ENCODE measurements around the gene TNFRSF18.
"Not testable (repeated sequence)": the region's sequence is repeated elsewhere in the genome, so short reads cannot be mapped to it uniquely, and the experiment has no call there.

Gene TNFRSF18

DNA sequence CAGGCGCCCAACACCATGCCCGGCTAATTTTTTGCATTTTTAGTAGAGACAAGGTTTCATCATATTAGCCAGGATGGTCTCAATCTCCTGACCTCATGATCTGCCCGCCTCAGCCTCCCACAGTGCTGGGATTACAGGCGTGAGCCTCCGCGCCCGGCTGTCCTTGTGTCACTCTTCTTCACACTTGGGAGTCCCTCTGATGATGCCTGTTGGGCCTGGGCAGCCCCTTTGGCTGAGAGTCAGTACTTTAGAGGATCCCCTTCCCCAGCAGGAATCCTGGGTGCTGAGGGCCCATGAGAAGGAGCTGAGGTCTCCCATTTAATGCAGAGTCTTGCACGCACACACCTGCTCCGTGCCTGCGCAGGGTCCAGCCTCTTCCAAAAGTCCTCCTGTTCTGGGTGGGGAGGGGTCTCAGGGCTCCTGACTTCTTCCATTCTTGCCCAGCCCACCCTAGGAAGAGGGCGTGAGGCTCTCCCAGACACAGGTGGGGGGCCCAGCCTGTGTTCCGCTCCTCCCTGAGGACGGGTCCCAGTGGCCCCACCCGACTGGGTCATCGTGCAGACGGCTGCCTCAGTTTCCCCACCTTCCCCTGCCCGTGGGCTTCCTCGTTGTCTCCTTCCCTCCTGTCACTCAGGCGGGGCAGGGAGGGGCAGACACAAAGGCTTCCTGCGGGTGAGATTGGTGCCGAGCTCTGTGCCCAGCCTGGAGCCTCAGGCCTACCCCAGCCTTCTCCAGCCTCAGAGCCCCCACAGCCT, 28.8 kb downstream of the TNFRSF18 start:
- no peak for DNase-seq (ENCODE audit: low read depth)

GRCh38 chr1:1176931-1177330, 29.5 kb downstream of the TNFRSF18 start:
- DNase-seq (ENCODE audit: low read depth): no peak

GRCh38 chr1:1176063-1176761, 30.2 kb downstream of the TNFRSF18 start:
- DNase-seq (ENCODE audit: low read depth): not testable (repeated sequence)

GRCh38 chr1:1175221-1176062, 30.9 kb downstream of the TNFRSF18 start:
- no peak for DNase-seq (ENCODE audit: low read depth)

DNA sequence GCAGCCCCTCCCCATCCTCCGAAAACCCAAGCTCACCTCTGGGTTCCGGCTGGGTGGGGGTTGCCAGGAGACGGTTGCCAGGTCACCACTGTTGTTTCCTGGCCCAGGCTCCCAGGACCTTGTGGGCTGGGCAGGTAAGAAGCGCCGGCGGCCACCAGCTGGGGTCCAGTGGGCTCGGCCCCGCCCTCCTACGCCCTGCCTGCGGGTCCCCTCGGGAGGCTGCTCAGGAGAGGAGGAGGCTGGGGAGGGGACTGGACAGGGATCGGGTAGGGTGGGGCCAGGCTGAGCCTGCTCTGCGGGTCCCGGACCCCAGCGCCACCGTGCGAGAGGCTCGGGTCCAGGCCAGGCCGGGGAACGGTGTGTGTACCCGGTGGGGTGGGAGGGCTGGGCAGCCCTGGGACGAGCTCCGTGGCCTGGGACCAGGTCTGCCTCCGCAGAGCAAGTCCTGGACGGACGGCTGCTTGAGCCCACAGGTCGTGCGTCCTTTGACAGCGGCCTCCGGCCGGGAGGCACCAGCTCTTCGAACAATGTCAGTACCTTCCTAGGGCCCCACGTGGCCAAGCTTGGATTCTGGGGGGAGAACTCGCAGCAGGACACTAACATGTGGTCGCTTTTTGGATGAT, 32.5 kb downstream of the TNFRSF18 start, which contains the start of gene TTLL10:
TSS of gene TTLL10 (plus strand) at position 88 of the 623 bp plus-strand sequence. CDS start 5,336 bp downstream, outside the sequence.
- no peak for DNase-seq (ENCODE audit: low read depth)

- DNase-seq (ENCODE audit: low read depth): no peak
Measured at GRCh38 chr1:1173061-1173792, 33.2 kb downstream of the TNFRSF18 start.

DNA sequence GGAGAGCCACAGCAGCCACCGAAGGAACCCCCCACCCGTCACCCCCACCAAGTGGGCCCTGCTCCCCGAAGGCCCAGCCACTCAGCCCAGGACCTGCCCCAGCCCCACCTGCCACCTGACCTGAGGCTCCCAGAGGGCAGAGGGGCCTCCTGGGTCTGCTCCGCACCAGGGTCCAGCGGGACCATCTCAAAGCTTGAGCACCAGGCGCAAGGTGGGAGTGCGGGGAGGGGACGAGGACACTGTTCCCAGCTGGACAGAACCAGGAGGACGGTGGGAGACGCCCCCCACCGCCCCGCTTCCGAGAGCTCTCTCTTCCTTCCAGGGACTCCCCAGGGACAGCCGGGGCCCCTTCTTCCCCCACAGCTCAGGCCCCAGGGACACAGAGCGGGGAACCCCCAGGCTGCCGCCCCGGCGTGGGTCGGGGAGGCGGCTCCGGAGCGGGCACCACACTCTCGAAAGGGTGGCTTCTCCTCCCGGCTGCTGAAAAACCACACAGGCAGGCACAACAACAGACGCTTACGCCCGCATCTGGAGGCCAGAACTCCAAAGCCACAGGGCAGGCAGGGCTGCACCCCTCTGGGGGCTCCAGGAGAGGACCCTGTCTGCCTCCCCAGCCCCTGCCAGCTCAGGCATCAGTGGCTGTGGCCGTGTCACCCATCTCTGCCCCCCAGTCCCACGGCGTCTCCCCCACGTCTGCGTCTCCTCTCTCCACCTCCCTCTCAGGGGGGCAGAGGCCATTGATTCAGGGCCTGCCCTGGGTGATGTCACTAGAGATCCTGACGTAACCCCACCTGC, 34.6 kb downstream of the TNFRSF18 start:
- no peak for DNase-seq (ENCODE audit: low read depth)

DNA sequence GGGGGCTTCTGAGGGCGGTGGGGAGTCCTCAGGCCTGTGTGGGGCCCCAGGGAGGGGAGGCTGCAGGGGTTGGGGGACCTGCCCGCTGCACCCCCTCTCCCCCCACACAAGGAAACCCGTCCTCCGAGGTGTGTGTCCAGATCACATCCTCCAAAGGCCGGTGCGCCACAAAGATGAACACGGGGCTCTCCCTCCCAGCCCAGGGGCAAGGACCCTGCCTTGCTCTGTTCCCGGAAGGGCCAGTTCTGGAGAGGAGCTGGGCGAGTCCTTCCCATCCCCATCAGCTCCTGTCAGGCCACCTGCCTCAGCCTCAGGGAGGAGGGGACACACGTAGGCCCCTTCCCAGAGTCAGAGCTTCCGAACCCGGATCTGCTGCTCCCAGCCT, 35.2 kb downstream of the TNFRSF18 start:
- no peak for DNase-seq (ENCODE audit: low read depth)

- no peak for DNase-seq (ENCODE audit: low read depth)
Measured at GRCh38 chr1:1170215-1171091, 35.9 kb downstream of the TNFRSF18 start.

GRCh38 chr1:1169429-1170214, 36.8 kb downstream of the TNFRSF18 start:
- no peak for DNase-seq (ENCODE audit: low read depth)

DNA sequence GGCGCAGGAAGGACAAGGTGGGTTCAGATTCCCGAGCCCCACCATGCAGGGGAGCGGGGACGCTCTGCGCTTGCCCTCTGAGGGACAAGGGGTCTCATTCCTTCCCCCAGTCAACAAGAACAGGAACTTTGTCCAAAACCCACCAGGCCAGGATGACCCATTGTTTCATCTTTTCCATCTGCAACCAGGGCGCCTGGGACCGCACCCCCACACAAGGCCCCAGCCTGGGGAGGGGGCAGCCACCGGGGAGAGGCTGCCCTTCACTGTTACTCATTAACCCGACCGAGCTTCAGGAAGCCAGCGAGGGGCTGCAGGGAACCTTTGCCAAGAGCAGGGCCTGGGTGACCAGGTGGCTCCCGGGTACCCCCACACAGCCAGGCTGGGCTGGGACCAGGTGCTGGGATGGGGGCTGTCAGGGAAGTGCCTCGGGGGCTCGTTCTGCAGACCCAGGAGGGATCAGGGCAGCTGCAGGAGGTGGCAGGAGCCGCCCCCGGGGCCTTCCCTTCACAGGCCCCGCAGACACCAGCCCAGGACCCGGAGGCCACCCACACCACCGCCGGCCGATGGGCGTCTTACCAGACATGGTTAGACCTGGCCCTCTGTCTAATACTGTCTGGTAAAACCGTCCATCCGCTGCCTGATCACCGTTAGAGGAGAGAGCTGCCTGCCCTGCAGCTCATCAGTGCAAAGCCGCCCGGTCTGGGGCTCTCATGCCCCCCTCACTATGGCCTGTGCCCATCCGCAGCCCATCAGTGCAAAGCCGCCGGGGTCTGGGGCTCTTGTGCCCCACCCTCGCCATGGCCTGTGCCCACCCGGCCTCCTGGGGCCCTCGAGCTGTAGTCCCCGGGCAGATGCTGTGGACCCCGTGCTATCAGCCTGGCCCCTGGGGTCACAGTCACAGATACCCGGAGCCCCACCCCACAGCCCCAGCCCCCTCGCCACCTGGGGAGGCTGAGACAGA, 37.7 kb downstream of the TNFRSF18 start:
- DNase-seq (ENCODE audit: low read depth): no peak

DNA sequence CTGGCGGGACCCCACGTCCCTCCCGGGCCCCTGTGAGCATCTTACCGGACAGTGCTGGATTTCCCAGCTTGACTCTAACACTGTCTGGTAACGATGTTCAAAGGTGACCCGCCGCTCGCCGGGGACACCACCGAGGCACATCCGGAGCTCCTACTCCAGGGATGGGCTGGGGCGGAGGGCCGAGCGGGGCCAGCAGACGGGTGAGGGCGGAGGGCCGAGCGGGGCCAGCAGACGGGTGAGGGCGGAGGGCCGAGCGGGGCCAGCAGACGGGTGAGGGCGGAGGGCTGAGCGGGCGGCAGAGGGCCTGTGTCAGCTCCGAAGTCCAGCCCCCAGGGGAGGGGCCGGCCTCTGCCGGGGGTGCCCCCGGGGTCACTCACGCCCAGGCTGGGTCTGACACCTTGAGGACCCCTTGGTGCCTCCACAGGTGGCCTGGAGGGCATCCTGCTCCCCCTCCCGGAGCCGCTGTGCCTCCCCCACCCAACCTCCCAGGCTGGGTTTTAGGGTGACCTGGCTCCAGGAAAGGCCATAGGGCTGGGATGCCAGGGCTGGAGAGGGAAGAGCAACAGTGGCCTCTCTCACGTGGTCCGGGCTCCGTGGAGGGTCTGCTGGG, 38.4 kb downstream of the TNFRSF18 start:
- no peak for DNase-seq (ENCODE audit: low read depth)

DNA sequence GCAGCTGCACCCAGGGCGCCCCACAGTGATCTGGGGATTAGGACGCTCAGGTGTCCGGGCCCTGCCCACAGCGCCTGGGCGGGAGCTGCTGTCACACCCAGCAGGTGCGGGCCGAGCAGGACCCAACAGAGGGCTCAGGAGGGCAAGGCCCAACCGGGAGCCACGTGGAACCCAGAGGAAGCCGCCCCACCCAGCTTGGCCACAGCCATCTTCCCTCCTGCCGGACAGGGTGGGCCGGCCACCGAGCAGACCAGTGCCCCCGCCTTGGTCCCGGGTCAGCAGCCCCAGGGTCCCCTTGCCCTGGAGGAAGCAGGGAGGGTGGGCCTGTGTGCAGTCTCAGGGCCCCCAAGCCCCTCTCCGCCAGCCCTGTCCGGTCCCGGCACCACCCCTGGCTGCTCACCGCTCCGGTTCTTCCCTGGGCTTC, 39.0 kb downstream of the TNFRSF18 start:
- DNase-seq (ENCODE audit: low read depth): no peak

- no peak for DNase-seq (ENCODE audit: low read depth)
Measured at GRCh38 chr1:1166642-1167397, 39.6 kb downstream of the TNFRSF18 start.

DNA sequence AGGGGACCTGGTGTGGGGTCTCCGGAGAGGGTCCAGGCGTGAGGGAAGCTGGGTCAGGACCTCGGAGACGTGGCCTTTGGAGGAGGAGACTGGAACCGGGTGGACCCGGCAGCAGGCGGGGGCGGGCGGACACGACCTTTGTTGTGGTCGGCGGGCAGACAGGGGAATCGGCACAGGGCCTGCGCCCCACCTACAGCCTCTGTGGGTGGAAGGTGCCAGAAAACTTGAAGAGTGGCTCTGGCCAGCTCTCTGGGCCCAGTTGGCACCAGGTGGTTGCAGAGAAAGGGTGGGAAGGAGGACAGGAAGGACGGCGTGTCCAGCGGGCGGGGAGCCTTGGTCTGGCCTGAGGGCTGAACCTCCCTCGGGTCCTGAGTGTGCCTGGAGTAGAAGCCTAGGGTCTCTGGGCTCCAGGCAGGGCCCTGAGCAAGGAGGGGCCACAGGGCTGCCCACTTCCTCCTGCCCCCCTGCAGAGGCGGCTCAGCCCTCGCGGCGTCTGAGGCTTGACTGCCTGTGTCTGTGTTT, 40.4 kb downstream of the TNFRSF18 start:
- DNase-seq (ENCODE audit: low read depth): no peak

GRCh38 chr1:1165485-1165884, 40.9 kb downstream of the TNFRSF18 start:
- DNase-seq (ENCODE audit: low read depth): no peak

Data from activated T-helper 9 cell treated with anti-CD3 and anti-CD28 coated beads, Interleukin-2, amount 50 U/mL, for 16 hours (primary cell).